ENCODE results near the gene CAD.

Gene CAD

GRCh38 chr2:27205206-27205605 is 12.0 kb upstream of the CAD start:
- Histone ChIP-seq H3K4me1 (ENCODE audit: control insufficient read depth in 1 of 2, insufficient read depth in 1 of 2, low read depth in 1 of 2, low read length in 1 of 2) (no peaks in the 10 kb centered on the region), H3K9me3 (no peaks in the 10 kb centered on the region), H3K27me3 (no peaks in the 10 kb centered on the region), H3K36me3 (peaks cover 14% of the 10 kb centered on the region), H3K4me3 (ENCODE audit: low read depth in 1 of 2, low read length in 1 of 2) (no peak overlapping the region), H3K27ac (no peak overlapping the region)
- no peak for TF ChIP-seq CTCF (IDR thresholded peaks at IDR 0.05)

GRCh38 chr2:27206346-27206745 is 10.8 kb upstream of the CAD start:
- TF ChIP-seq CTCF (IDR thresholded peaks at IDR 0.05): no peak
- Histone ChIP-seq H3K27ac (no peak overlapping the region), H3K27me3 (no peaks in the 10 kb centered on the region), H3K4me1 (ENCODE audit: control insufficient read depth in 1 of 2, insufficient read depth in 1 of 2, low read depth in 1 of 2, low read length in 1 of 2) (peaks cover 3 to 4% of the 10 kb centered on the region in 2 experiments), H3K4me3 (ENCODE audit: low read depth in 1 of 2, low read length in 1 of 2) (no peak overlapping the region), H3K36me3 (peaks cover 14% of the 10 kb centered on the region), H3K9me3 (no peaks in the 10 kb centered on the region)

GRCh38 chr2:27208486-27209050 is 8.6 kb upstream of the CAD start:
- H3K9me3 ChIP-seq: no peaks in the 10 kb centered on the region
- peaks cover 13% of the 10 kb centered on the region for H3K36me3 ChIP-seq
- no peak overlapping the region for H3K27ac ChIP-seq
- peaks cover 16 to 17% of the 10 kb centered on the region in 2 experiments for H3K4me1 ChIP-seq (ENCODE audit: control insufficient read depth in 1 of 2, insufficient read depth in 1 of 2, low read depth in 1 of 2, low read length in 1 of 2)
- H3K4me3 ChIP-seq (ENCODE audit: low read depth in 1 of 2, low read length in 1 of 2): no peak overlapping the region
- H3K27me3 ChIP-seq: no peaks in the 10 kb centered on the region
- TF ChIP-seq CTCF (IDR thresholded peaks at IDR 0.05): no peak

- H3K27me3 ChIP-seq: no peaks in the 10 kb centered on the region
- peaks cover 17 to 18% of the 10 kb centered on the region in 2 experiments for H3K4me1 ChIP-seq (ENCODE audit: control insufficient read depth in 1 of 2, insufficient read depth in 1 of 2, low read depth in 1 of 2, low read length in 1 of 2)
- H3K9me3 ChIP-seq: no peaks in the 10 kb centered on the region
- no peak overlapping the region for H3K27ac ChIP-seq
- peaks cover under 1% of the 10 kb centered on the region for H3K36me3 ChIP-seq
- no peak for TF ChIP-seq CTCF (IDR thresholded peaks at IDR 0.05)
- H3K4me3 ChIP-seq (ENCODE audit: low read depth in 1 of 2, low read length in 1 of 2): no peak overlapping the region
These were observed 7.4 kb upstream of the CAD start for GRCh38 chr2:27209621-27210401.

- no peaks in the 10 kb centered on the region for H3K27me3 ChIP-seq
- H3K36me3 ChIP-seq: no peaks in the 10 kb centered on the region
- no peak for TF ChIP-seq CTCF (IDR thresholded peaks at IDR 0.05)
These were observed 5.8 kb upstream of the CAD start for GRCh38 chr2:27211241-27211942.

More at GRCh38 chr2:27211241-27211942, 5.8 kb upstream of the CAD start:
- Histone ChIP-seq H3K4me3 (ENCODE audit: low read depth in 1 of 2, low read length in 1 of 2) (peak overlapping the region; percentile 84 to 89), H3K4me1 (ENCODE audit: control insufficient read depth in 1 of 2, insufficient read depth in 1 of 2, low read depth in 1 of 2, low read length in 1 of 2) (peaks cover 17 to 18% of the 10 kb centered on the region in 2 experiments), H3K27ac (peak overlapping the region; percentile 99), H3K9me3 (no peaks in the 10 kb centered on the region)

Data from neutrophil (primary cell).